DMS114 treated with DMSO at 0.1 percent for 48 hours (cell line): ENCODE results near the gene PHC2.

ENCODE experiments used
- DNase-seq: peaks from one replicate; lab custom pipeline; 2025; ENCODE audit not compliant: unreplicated experiment; lab: John Stamatoyannopoulos, UW

PHC2 gene

GRCh38 chr1:33275706-33276572, 155.0 kb downstream of the PHC2 start:
- DNase-seq = no peak

GRCh38 chr1:33275195-33275594, 155.7 kb downstream of the PHC2 start:
- DNase-seq = no peak

GRCh38 chr1:33274446-33274845, 156.4 kb downstream of the PHC2 start:
- DNase-seq = no peak

GRCh38 chr1:33273961-33274371, 156.9 kb downstream of the PHC2 start:
- no peak for DNase-seq
